ENCODE results near the gene ABHD4. TPM values are rescaled to one million over a fixed set of nuclear protein-coding genes. Genes with fewer than 3 reads are reported as not detected.

The ABHD4 gene
- total and polyA plus RNA-seq, 10 of the 15 experiments (the other 5 are each of a cell fraction or from before 2014, with no cell fraction given) = 5.4 to 28.7 (median 10.8) TPM

DNA sequence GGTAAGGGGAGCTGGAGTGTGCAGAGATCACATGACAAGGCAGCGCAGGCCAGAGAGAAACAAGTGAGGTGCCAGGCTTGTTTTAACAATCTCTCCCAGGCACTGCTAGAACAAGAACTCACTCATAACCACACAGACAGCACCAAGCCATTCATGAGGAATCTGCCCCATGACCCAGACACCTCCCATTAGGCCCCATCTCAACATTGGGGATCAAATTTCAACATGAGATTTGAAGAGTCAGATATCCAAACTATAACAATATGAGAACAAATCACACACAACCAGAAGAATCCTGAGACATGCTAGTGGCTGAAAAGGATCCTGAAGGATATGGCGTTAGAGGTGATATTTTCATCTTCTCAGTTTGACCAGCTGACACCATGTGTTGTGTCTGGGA, 24.2 kb downstream of the ABHD4 start (continued):
- TF ChIP-seq HDGF (IDR thresholded peaks at IDR 0.05) = no peak
- TF ChIP-seq CEBPB (IDR thresholded peaks at IDR 0.05; ENCODE audit: borderline replicate concordance in 1 of 2, low read depth in 2 of 2, low read length in 2 of 2) = no peak
- no peak for TF ChIP-seq CBX3 (IDR thresholded peaks at IDR 0.05; ENCODE audit: borderline replicate concordance, low read depth)
- no peak for TF ChIP-seq JUNB (IDR thresholded peaks at IDR 0.05)
- TF ChIP-seq HDAC6 (IDR thresholded peaks at IDR 0.05; ENCODE audit: unreplicated experiment) = no peak
- TF ChIP-seq, protein P1, sequence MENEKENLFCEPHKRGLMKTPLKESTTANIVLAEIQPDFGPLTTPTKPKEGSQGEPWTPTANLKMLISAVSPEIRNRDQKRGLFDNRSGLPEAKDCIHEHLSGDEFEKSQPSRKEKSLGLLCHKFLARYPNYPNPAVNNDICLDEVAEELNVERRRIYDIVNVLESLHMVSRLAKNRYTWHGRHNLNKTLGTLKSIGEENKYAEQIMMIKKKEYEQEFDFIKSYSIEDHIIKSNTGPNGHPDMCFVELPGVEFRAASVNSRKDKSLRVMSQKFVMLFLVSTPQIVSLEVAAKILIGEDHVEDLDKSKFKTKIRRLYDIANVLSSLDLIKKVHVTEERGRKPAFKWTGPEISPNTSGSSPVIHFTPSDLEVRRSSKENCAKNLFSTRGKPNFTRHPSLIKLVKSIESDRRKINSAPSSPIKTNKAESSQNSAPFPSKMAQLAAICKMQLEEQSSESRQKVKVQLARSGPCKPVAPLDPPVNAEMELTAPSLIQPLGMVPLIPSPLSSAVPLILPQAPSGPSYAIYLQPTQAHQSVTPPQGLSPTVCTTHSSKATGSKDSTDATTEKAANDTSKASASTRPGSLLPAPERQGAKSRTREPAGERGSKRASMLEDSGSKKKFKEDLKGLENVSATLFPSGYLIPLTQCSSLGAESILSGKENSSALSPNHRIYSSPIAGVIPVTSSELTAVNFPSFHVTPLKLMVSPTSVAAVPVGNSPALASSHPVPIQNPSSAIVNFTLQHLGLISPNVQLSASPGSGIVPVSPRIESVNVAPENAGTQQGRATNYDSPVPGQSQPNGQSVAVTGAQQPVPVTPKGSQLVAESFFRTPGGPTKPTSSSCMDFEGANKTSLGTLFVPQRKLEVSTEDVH (IDR thresholded peaks at IDR 0.05; ENCODE audit: low read depth, partially characterized antibody) = no peak

- POLR2A ChIA-PET = no interaction called here
- no TSS peak for BruUV-seq (replicated peaks)
Observed at GRCh38 chr14:22623047-22623446, 24.9 kb downstream of the ABHD4 start.

More at GRCh38 chr14:22623047-22623446, 24.9 kb downstream of the ABHD4 start:
- no peak overlapping the region for H3K27ac ChIP-seq (ENCODE audit: control insufficient read depth, insufficient read depth)
- no peaks in the 10 kb centered on the region; a peak in 1 of 4 replicates for H3K27me3 ChIP-seq (replicated peaks in 1 of 2; ENCODE audit: control insufficient read depth in 2 of 2, insufficient read depth in 2 of 2, low read length in 1 of 2)
- WGBS (ENCODE audit: insufficient coverage, insufficient replicate concordance, low lambda C conversion rate, missing lambda C conversion rate) = 2% methylated on average over 2 of the region's 2 CpGs
- DNase-seq (ENCODE audit: low read depth, low spot score) = no peak
- no peak overlapping the region for H2AFZ ChIP-seq (ENCODE audit: control insufficient read depth, low read depth, low read length)
- CTCF ChIA-PET = no interaction called here
- H3K4me3 ChIP-seq = no peak overlapping the region
- H3K9ac ChIP-seq (ENCODE audit: control insufficient read depth, insufficient read depth, low read length) = no peak overlapping the region
- no peak for ATAC-seq
- RAD21 ChIA-PET (ENCODE audit: unreplicated experiment) = no interaction called here
- no peaks in the 10 kb centered on the region for H4K20me1 ChIP-seq (ENCODE audit: control insufficient read depth, insufficient read depth)
- no peaks in the 10 kb centered on the region for H3K4me1 ChIP-seq (ENCODE audit: control insufficient read depth, insufficient read depth, low read length)
- no peak overlapping the region for H3K4me2 ChIP-seq (ENCODE audit: control insufficient read depth, insufficient read depth)
- no peaks in the 10 kb centered on the region for H3K36me3 ChIP-seq (ENCODE audit: control insufficient read depth in 2 of 2, insufficient read depth in 2 of 2, low read length in 1 of 2)
- in situ Hi-C loops (cut with MboI) = no loop called here
- SMC1A ChIA-PET (ENCODE audit: uncharacterized antibody, unreplicated experiment) = no interaction called here
- H3K9me3 ChIP-seq (replicated peaks; ENCODE audit: control insufficient read depth, insufficient read depth, low read length) = no peaks in the 10 kb centered on the region
- TF ChIP-seq JUNB (IDR thresholded peaks at IDR 0.05) = no peak
- no peak for TF ChIP-seq NBN (IDR thresholded peaks at IDR 0.05)
- TF ChIP-seq REST (IDR thresholded peaks at IDR 0.05; ENCODE audit: low read depth, low read length) = no peak
- no peak for TF ChIP-seq GATAD2B (conservative IDR thresholded peaks at IDR 0.05; ENCODE audit: low read depth)
- TF ChIP-seq ZZZ3 (IDR thresholded peaks at IDR 0.05; ENCODE audit: control insufficient read depth, insufficient read length, low read depth) = no peak
- TF ChIP-seq IKZF2 (IDR thresholded peaks at IDR 0.05) = no peak
- TF ChIP-seq, protein P2, sequence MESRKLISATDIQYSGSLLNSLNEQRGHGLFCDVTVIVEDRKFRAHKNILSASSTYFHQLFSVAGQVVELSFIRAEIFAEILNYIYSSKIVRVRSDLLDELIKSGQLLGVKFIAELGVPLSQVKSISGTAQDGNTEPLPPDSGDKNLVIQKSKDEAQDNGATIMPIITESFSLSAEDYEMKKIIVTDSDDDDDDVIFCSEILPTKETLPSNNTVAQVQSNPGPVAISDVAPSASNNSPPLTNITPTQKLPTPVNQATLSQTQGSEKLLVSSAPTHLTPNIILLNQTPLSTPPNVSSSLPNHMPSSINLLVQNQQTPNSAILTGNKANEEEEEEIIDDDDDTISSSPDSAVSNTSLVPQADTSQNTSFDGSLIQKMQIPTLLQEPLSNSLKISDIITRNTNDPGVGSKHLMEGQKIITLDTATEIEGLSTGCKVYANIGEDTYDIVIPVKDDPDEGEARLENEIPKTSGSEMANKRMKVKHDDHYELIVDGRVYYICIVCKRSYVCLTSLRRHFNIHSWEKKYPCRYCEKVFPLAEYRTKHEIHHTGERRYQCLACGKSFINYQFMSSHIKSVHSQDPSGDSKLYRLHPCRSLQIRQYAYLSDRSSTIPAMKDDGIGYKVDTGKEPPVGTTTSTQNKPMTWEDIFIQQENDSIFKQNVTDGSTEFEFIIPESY (IDR thresholded peaks at IDR 0.05) = no peak
- no peak for TF ChIP-seq MYB (IDR thresholded peaks at IDR 0.05; ENCODE audit: borderline replicate concordance, low read depth, low read length)
- H3K79me2 ChIP-seq (ENCODE audit: control insufficient read depth, insufficient read depth, low read length) = no peaks in the 10 kb centered on the region
- no peak for FAIRE-seq
- intact Hi-C loops (cut with micrococcal nuclease; ENCODE audit: unreplicated experiment) = no loop called here
